Small intestine (tissue), 7 donors: ENCODE data around the gene LPIN1. TPM values are rescaled to one million over a fixed set of nuclear protein-coding genes. Genes with fewer than 3 reads are reported as not detected.

ENCODE experiments used
- DNase-seq, 2 donors: peaks; one replicate each; pipeline versions ENCODE4 v3.0.0 to v3.0.0-alpha.2; 2013
- FAIRE-seq: peaks from 2 replicates; lab custom pipeline; 2012; peaks lifted over from hg19 to GRCh38; lab: Jason Lieb, UNC
- H3K27ac ChIP-seq, 3 donors: one replicate each; pipeline ENCODE4 v1.5.1; 2013; ENCODE audit warnings: low read length in 2 of 3, mild to moderate bottlenecking in 2 of 3, control low read depth in 1 of 3, inconsistent platforms in 1 of 3, low read depth in 1 of 3, moderate library complexity in 1 of 3
- H3K27me3 ChIP-seq, 3 donors: one replicate each; pipeline ENCODE4 v1.6.1; 2013; ENCODE audit warnings: low read length in 3 of 3, inconsistent platforms in 1 of 3; ENCODE audit not compliant: control insufficient read depth in 3 of 3, insufficient read depth in 3 of 3
- H3K36me3 ChIP-seq, 3 donors: one replicate each; pipeline ENCODE4 v1.6.1; 2013; ENCODE audit warnings: low read length in 3 of 3, inconsistent platforms in 1 of 3, low read depth in 1 of 3, mild to moderate bottlenecking in 1 of 3, moderate library complexity in 1 of 3; ENCODE audit not compliant: control insufficient read depth in 3 of 3, insufficient read depth in 2 of 3
- H3K4me1 ChIP-seq, 3 donors: one replicate each; pipeline ENCODE4 v1.6.1; 2013; ENCODE audit warnings: low read length in 2 of 3, inconsistent platforms in 1 of 3, low read depth in 1 of 3, mild to moderate bottlenecking in 1 of 3, moderate library complexity in 1 of 3; ENCODE audit not compliant: control insufficient read depth in 3 of 3, insufficient read depth in 2 of 3
- H3K4me3 ChIP-seq, 3 donors: one replicate each; pipeline ENCODE4 v1.5.1; 2013; ENCODE audit warnings: low read length in 3 of 3, control low read depth in 1 of 3, inconsistent platforms in 1 of 3, low read depth in 1 of 3, mild to moderate bottlenecking in 1 of 3, moderate library complexity in 1 of 3
- H3K9me3 ChIP-seq, 2 donors: one replicate each; pipeline ENCODE4 v1.6.1; 2013; ENCODE audit warnings: low read depth in 1 of 2, low read length in 1 of 2; ENCODE audit not compliant: control insufficient read depth in 2 of 2, insufficient read depth in 1 of 2
- WGBS, 3 donors: extraction: QIAGEN DNeasy Blood & Tissue Kit; methylation state at CpG; one replicate each; pipeline ENCODE4 v1.1.7; 2013; 5-methylcytosine and 5-hydroxymethylcytosine counted together
- polyA plus RNA-seq, 4 donors: library from polyadenylated mRNA; stranded (reverse) in 3 of 4; unstranded in 1 of 4; fragments of 200-250 nt in 3 of 4; fragments of 120-200 nt in 1 of 4; gene quantifications; one replicate each; pipeline versions ENCODE4 v1.2.1 to v1.2.3, GENCODE V29; 2013
- donor health status: healthy with polysubstance abuse.
- donor health status: control.
- donor health status: control.
- donor health status: Bipolar disorder and iron deficiency.
- donor health status: healthy.

LPIN1 gene
- polyA plus RNA-seq, 4 donors, result 7.2 to 17.1 (median 8.5) TPM

DNA sequence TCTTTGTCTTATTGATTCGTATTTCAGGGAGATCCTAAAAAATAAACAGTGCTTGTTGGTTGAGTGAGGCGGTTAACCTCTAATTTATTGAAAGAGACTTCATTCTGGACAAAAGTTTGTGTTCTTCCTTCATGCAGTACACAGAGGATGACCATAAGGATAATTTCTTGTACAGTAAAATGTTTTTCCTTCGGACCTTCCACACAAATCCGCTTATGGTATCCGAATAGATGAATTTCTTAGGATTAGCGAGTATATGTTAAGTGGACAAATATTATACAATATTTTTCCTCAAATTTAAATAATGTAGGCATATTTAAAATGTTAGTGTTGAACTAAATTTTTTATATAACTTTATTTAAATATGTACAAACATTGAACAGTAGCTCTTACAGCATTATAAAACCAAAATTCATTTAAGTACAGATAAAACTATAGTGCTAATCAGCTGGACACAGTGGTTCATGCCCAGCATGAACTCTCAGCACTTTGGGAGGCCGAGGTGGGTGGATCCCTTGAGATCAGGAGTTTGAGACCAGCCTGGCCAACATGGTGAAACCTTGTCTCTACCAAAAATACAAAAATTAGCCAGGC is 84.4 kb downstream of the LPIN1 start:
- Histone ChIP-seq H3K4me3 (peak overlapping the region in 1 of 3 donors; percentile 16), H3K27ac (peak overlapping the region in 1 of 3 donors; percentile 64), H3K27me3 (peaks cover 0 to 2% (median 0%) of the 10 kb centered on the region in 3 donors), H3K36me3 (peaks cover 3 to 7% (median 4%) of the 10 kb centered on the region in 3 donors), H3K9me3 (peaks cover 0 to 6% of the 10 kb centered on the region in 2 donors), H3K4me1 (peaks cover 0 to 17% (median 0%) of the 10 kb centered on the region in 3 donors)
- DNase-seq (no peak), FAIRE-seq (no peak)
- WGBS, 3 donors, result 56 to 79% (median 78%) methylated on average over 7 of the region's 7 CpGs

DNA sequence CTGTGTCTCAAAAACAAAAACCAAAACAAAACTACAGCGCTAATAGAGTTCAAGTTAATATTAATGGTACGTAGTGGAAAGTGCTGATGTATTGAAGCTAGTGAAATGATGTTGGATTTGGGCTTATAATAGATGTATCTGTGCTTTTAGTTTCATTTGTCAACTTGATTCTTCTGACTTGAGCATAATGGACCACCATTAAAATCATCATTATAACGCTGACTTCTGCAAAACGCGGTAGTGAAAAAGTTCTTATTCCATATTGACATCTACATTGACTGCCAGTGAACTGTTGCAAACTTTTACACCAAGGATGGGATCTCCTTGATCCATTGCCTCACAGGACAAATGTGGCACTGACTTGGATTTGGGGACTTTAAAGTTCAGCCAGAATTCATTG is 85.0 kb downstream of the LPIN1 start:
- Histone ChIP-seq H3K9me3 (peaks cover 0 to 6% of the 10 kb centered on the region in 2 donors), H3K4me1 (peaks cover 0 to 17% (median 0%) of the 10 kb centered on the region in 3 donors), H3K27ac (no peak overlapping the region), H3K27me3 (peaks cover 0 to 2% (median 0%) of the 10 kb centered on the region in 3 donors), H3K36me3 (peaks cover 2 to 4% (median 3%) of the 10 kb centered on the region in 3 donors), H3K4me3 (no peak overlapping the region)
- 87 to 95% (median 94%) methylated on average over 5 of the region's 5 CpGs for WGBS, 3 donors
- FAIRE-seq, result no peak
- DNase-seq, result no peak

- no peak overlapping the region for H3K27ac ChIP-seq
- H3K9me3 ChIP-seq, result peaks cover 0 to 6% of the 10 kb centered on the region in 2 donors
- no peak overlapping the region for H3K4me3 ChIP-seq
- peaks cover 0 to 17% (median 0%) of the 10 kb centered on the region in 3 donors for H3K4me1 ChIP-seq
- no peaks in the 10 kb centered on the region for H3K36me3 ChIP-seq
- peaks cover 0 to 2% (median 0%) of the 10 kb centered on the region in 3 donors for H3K27me3 ChIP-seq
- FAIRE-seq (no peak), DNase-seq (no peak)
- 79 to 84% (median 83%) methylated on average over 5 of the region's 5 CpGs for WGBS, 3 donors
Measured at GRCh38 chr2:11832531-11832930, 86.1 kb downstream of the LPIN1 start.

DNA sequence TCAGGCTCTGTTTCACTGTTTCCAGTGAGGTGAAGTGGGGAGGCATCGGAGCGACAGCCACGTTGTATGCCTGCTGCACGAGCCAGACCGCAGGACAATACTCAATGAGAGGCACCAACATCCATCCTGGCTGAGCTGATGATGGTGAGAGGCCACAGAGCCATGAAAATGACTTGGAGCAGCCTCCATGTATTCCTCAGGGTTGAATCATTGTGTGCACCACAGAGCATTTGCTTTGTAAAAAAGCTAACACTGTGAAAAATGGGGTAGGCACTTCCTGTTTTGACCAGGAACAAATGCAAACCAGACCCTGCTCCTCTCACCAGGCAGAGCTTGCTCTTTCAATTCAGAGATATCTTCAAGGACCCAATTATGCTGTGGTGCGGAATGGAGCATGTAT is 87.2 kb downstream of the LPIN1 start:
- FAIRE-seq (no peak), DNase-seq (no peak)
- H3K4me3 ChIP-seq, result no peak overlapping the region
- no peak overlapping the region for H3K27ac ChIP-seq
- peaks cover 0 to 2% (median 0%) of the 10 kb centered on the region in 3 donors for H3K27me3 ChIP-seq
- H3K9me3 ChIP-seq, result peaks cover 0 to 6% of the 10 kb centered on the region in 2 donors
- peaks cover 0 to 17% (median 0%) of the 10 kb centered on the region in 3 donors for H3K4me1 ChIP-seq
- no peaks in the 10 kb centered on the region for H3K36me3 ChIP-seq
- WGBS, 3 donors, result 90 to 92% (median 90%) methylated on average over 6 of the region's 6 CpGs

GRCh38 chr2:11835403-11835802 is 89.0 kb downstream of the LPIN1 start:
- H3K4me1 ChIP-seq, result peaks cover 0 to 2% (median 0%) of the 10 kb centered on the region in 3 donors
- DNase-seq (no peak), FAIRE-seq (no peak)

DNA sequence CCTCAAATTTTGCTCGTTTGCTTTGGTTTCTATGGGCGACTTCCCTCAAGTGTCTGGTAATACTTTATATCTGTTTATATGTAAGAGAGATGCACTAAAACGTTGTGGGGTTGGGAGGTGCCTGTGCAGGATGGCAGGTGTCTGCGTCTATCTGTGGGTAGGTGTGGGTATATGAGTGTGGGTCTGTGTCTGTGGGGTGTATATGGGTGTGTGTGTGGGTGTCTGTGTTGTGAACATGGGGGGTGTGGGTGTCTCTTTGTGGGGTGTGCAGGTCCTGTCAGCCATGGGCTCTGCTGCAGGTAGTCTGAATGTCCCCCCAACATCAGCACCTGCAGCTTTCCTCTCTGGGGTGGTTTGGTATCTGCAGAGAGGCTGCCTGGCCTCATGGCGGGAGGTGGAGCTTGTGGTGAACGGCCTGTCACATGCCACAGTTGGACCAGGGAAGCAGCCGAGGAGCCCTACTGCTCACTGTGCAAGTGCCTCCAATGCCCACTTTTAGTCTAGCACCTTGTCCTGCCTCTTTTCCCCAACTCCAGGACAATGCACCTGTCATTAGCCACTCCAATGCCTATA is 90.3 kb downstream of the LPIN1 start:
- DNase-seq, result no peak
- Histone ChIP-seq H3K4me1 (no peaks in the 10 kb centered on the region), H3K27ac (no peak overlapping the region), H3K4me3 (no peak overlapping the region), H3K27me3 (peaks cover 0 to 2% (median 0%) of the 10 kb centered on the region in 3 donors), H3K36me3 (no peaks in the 10 kb centered on the region), H3K9me3 (peaks cover 0 to 6% of the 10 kb centered on the region in 2 donors)
- no peak for FAIRE-seq
- 63 to 77% (median 66%) methylated on average over 7 of the region's 7 CpGs for WGBS, 3 donors

More at GRCh38 chr2:11835403-11835802, 89.0 kb downstream of the LPIN1 start:
- WGBS, 3 donors, result 90 to 91% (median 91%) methylated on average over 4 of the region's 4 CpGs
- Histone ChIP-seq H3K36me3 (no peaks in the 10 kb centered on the region), H3K27me3 (peaks cover 0 to 2% (median 0%) of the 10 kb centered on the region in 3 donors), H3K9me3 (peaks cover 0 to 6% of the 10 kb centered on the region in 2 donors), H3K4me3 (no peak overlapping the region), H3K27ac (no peak overlapping the region)

DNA sequence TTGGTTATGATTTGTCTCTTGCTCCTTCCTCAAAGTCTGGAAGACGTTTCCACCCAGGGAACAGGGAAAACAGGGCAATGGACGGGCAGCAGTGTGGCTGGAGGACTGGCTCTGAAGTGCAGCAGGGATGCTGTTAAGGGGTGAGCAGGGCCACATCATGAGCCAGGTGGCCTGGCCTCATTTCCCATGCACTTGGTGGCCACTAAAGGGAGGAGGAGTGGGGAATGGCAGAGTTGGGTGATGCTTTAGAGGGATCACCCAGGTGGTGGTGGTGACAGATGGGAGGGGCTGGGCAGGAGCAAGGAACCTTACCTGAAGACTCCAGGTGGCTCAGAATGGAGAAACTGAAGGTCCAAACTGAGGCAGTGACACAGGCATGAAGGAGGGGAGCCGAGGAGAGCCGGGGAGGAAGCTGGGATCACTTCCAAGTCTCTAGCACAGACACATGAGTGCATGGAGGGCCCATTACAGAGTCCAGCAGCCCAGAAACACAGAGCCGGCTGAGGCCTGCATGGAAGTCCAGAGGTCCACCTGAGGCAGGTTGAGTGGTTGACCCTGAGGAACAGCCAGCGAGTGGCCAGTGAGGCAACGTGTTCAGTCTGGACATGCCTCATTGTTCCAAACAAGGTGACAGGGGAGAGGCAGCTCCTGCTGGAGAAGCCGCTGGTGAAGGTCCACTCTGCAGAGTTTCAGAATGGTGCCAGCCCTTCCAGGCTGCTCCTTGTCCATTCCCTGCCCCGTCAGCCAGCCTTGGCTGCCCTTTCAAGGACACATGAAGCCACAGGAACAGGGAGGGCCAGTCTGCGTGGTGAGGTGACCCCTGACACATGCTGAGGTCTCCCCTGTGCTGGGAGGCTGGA is 91.7 kb downstream of the LPIN1 start:
- FAIRE-seq, result no peak
- Histone ChIP-seq H3K9me3 (peaks cover 0 to 6% of the 10 kb centered on the region in 2 donors), H3K27ac (no peak overlapping the region), H3K27me3 (peaks cover 0 to 2% (median 0%) of the 10 kb centered on the region in 3 donors), H3K4me3 (no peak overlapping the region), H3K36me3 (no peaks in the 10 kb centered on the region), H3K4me1 (no peaks in the 10 kb centered on the region)
- no peak for DNase-seq
- WGBS, 3 donors, result 68 to 82% (median 73%) methylated on average over 10 of the region's 10 CpGs

DNA sequence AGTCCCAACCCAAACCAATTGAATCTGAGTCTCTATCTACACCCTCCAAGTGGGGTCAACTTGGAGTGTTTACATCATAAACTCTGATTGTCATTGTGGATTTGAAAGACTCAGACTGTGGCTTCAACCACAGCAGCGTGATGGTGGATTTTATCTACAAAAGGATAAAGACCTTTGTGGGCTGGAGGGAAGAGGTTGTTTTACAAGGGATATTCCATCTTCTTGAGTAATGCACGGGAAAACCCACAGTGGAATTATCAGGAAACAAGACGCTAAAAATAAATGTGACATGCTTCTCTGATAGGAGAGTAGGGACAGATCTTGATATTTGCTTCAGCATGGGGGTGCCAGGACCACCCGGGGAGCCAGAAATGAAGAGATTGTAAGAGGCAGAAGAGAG is 93.5 kb downstream of the LPIN1 start:
- Histone ChIP-seq H3K27ac (no peak overlapping the region), H3K4me3 (no peak overlapping the region), H3K4me1 (no peaks in the 10 kb centered on the region), H3K36me3 (no peaks in the 10 kb centered on the region), H3K9me3 (no peaks in the 10 kb centered on the region), H3K27me3 (no peaks in the 10 kb centered on the region)
- FAIRE-seq (no peak), DNase-seq (no peak)
- WGBS, 3 donors, result 25 to 37% (median 31%) methylated on average over 4 of the region's 4 CpGs
